GM13977 (cell line): Measurements from ENCODE around the gene DGKH.

ENCODE experiments used
- DNase-seq: peaks from one replicate; pipeline ENCODE4 v3.0.0; 2012; ENCODE audit warnings: low spot score
- in situ Hi-C: fragments of 300-500 bp; cut with MboI; formaldehyde crosslinking; loops from one replicate; pipeline ENCODE4 v1.12.0; 2022; ENCODE audit warnings: low sequenced_read_pairs, low pct_unique_long_range_greater_than_20kb, mixed read lengths, inconsistent platforms; ENCODE audit not compliant: unreplicated experiment
- TF ChIP-seq, protein P1 (sequence below): IDR thresholded peaks from 2 replicates; pipeline ENCODE4 v1.5.1; 2012; ENCODE audit warnings: mild to moderate bottlenecking, control low read depth; ENCODE audit not compliant: insufficient read depth; ENCODE audit errors: extremely low read depth, missing control alignments

Gene DGKH

DNA sequence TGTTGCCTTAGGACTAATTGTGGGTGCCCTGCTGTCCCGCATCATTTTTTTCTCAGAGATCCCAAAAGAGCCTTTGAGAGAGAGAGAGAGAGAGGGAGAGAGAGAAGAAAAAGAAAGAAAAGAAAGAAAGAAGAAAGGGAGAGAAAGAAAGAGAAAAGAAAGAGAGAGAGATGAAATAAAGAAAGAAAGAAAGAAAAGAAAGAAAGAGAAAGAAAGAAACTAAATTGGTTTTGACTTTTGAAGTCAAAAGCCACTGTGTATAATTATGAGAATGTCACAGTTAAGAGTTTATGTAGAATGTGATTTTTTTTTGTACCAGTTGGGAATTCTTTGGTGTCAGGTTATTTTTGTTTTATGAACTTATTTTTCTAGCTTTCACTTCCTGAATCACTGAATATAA lies 180.1 kb downstream of the DGKH start:
- in situ Hi-C loops, result no loop called here
- DNase-seq, result no peak
- TF ChIP-seq, protein P1, sequence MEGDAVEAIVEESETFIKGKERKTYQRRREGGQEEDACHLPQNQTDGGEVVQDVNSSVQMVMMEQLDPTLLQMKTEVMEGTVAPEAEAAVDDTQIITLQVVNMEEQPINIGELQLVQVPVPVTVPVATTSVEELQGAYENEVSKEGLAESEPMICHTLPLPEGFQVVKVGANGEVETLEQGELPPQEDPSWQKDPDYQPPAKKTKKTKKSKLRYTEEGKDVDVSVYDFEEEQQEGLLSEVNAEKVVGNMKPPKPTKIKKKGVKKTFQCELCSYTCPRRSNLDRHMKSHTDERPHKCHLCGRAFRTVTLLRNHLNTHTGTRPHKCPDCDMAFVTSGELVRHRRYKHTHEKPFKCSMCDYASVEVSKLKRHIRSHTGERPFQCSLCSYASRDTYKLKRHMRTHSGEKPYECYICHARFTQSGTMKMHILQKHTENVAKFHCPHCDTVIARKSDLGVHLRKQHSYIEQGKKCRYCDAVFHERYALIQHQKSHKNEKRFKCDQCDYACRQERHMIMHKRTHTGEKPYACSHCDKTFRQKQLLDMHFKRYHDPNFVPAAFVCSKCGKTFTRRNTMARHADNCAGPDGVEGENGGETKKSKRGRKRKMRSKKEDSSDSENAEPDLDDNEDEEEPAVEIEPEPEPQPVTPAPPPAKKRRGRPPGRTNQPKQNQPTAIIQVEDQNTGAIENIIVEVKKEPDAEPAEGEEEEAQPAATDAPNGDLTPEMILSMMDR, result no peak

DNA sequence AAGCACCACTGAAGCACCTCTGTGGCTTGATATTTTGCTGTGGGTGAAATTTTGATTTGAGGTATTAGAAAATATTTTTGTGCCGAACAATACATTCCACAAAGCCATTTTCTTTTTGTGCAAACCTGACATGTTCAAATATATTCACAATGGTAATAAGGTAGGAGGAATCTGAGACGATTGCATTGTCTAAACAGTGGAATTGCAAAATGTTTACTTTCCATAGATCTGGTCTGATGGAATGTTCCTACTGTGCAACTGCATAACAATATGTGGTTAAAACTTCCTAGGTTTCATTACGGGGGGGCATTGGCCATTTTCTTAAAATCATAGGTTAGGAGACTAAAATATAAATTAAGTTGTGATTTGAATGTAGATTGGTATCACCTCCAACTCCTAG lies 180.8 kb downstream of the DGKH start:
- TF ChIP-seq, protein P1, result no peak
- DNase-seq, result no peak
- in situ Hi-C loops, result no loop called here

DNA sequence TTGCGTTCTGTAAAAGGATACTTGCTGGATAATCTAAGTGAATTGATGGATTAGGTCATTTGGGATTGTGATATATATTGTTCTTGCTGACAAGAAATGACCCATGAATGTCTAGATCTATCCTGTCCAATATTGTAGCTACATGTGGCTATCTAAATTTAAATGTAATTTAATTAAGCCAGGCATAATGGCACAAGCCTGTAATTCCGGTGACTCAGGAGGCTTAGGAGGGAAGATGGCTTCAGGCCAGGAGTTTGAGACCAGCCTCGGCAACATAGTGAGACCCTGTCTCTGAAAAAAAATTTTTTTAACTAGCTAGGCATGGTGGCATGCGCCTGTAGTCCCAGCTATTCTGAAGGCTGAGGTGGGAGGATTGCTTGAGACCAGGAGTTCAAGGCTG lies 184.2 kb downstream of the DGKH start:
- no peak for DNase-seq
- TF ChIP-seq, protein P1, result no peak
- in situ Hi-C loops, result no loop called here

DNA sequence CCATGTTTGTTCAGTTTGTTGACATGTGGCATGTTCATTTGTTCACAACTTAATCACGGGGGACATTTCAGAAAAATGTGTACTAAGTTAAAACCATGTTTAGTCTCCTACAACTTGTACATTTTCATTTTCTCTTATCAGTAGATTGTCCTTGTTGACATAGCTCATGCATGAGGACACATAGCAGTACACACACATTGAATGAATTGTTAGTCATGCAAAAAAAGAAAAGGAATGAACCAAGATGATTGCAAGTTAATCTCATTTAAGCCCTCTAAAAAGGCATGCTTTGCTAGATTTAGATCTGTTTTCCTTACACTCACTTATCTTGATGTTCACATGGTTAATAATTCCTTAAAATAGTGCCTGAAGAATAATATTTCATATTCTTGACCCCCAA lies 185.3 kb downstream of the DGKH start:
- in situ Hi-C loops, result no loop called here
- TF ChIP-seq, protein P1, result no peak
- DNase-seq, result no peak

DNA sequence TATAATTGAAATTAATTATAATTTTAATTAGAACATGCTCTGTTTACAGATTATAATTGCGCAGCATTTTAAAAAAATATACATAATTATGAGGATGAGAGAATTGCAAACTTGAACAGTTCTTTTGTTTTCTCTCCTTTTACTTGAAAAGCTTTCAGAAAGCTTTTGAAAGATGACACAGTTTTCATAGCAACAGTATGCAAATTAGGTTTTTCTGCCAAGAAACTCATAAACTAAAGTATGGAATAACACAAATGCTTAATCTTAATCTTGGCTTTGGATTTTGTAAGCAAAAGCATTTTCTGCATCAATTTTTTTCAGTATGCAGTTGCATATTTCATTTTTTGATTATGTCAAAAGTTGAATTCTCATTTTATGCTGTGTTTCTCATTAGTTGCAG lies 190.7 kb downstream of the DGKH start:
- in situ Hi-C loops, result no loop called here
- TF ChIP-seq, protein P1, result no peak
- DNase-seq, result no peak

DNA sequence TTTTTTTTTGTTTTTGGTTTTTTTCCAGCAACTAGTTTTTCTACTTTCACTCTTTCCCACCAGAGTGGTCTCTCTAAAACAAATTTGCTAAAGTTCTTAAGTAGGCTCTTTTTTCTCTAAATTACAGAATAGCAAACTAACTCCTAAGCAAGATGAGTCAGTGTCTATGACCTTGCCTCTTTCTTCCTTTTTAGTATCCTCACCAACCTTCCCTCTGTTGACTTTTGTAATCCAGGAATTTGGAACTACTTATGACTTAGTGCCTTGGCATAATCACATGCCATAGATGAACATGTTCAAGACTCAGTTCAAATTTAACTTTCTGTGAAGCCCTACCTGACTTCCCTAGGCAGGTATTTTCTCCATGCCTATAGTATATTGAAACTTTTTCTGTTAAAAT lies 191.2 kb downstream of the DGKH start:
- in situ Hi-C loops, result no loop called here
- DNase-seq, result no peak
- TF ChIP-seq, protein P1, result no peak

DNA sequence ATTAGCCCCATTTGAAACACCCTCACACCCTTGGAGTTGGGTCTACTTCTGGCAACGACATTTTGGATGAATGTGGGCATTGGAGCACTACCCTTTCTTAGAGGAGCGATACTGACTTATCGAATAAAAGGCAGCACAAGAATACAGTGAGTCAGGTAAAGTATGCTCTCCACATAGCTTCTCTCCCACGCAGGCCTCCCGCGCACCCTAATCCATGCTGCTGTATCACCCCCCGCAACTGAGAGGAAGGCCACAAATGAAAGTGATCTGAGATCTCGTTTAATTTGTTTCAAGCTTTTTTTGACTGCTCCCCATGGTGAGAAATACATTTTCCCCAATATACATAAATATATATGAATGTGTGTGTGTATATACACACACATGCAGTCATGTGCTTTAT lies 198.1 kb downstream of the DGKH start:
- no peak for DNase-seq
- TF ChIP-seq, protein P1, result no peak
- in situ Hi-C loops, result no loop called here
